ENCODE data around the gene NKX2-4.
A peak's percentile ranks its signal among the peaks of the same experiment; 100 is the strongest.
"Not testable (repeated sequence)": the region's sequence is repeated elsewhere in the genome, so short reads cannot be mapped to it uniquely, and the experiment has no call there.

The NKX2-4 gene

DNA sequence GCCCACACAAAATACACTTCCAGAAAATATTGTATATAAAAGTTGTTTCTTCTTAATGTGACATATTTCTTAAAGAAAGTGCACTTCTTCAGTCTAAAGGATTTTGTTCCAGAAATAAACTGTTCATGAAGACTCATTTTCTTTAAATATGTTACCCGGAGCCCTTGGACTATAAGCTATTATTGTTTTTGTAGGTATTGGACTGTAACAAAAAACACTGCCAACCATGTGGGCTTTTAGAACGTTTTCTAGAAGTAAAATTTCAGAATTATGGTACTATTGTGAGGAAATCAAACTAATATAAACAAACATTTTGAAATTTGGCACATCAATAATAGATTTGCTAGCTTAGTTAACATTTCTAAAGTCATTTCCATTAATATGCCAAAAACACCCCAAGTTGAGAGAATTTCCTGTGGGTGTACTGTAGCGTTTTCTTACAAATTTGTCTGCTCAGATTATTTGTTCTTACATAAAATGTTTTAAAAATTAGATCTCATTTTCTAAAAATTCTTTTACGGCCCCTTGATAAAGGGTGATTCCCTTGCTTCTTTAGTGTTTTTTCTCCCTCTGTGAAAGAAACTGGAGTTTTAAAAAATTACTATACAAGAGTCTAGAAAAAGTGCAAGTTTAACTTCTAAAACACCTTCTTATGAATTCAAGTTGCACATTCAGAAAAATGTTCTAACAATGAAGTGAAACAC lies 3.4 kb downstream of the NKX2-4 start:
- no peak for DNase-seq

DNA sequence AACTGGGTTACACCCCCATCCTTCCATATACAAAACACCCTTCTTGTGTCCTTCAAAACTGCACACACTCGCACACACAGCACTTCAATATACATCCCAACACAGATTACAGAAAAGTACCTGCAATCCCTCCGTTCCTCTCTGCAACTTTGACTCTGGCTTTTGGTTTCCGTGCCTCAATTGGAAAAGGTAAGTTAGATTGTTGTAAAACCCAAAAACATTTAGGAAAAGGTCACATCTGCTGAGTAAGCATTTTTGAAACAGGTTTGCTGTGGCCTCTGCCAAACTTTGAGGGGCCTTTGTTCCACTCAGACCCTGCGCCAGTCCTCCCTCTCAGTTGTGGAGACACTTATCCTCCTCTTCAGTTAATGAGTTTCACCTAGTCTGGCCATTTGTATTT lies 4.2 kb downstream of the NKX2-4 start:
- DNase-seq, result no peak

DNA sequence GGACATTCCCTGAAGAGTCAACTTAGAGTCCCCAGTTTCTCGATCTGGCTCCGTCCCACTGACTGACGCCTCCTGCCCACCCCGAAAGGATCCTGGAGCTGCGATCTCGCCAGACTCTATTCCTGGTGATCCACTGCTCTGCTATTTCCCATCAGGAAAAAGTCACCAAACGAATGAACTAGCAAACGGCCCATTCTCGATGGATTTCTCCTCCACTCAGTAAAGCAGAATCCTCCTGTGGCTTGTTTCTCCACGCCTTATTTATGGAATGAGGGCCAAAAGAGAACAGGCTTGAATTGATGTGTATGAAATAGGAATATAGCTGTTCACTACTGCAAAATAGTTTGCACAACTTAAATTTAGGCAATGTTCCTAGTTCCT lies 5.4 kb downstream of the NKX2-4 start:
- no peak for DNase-seq

DNA sequence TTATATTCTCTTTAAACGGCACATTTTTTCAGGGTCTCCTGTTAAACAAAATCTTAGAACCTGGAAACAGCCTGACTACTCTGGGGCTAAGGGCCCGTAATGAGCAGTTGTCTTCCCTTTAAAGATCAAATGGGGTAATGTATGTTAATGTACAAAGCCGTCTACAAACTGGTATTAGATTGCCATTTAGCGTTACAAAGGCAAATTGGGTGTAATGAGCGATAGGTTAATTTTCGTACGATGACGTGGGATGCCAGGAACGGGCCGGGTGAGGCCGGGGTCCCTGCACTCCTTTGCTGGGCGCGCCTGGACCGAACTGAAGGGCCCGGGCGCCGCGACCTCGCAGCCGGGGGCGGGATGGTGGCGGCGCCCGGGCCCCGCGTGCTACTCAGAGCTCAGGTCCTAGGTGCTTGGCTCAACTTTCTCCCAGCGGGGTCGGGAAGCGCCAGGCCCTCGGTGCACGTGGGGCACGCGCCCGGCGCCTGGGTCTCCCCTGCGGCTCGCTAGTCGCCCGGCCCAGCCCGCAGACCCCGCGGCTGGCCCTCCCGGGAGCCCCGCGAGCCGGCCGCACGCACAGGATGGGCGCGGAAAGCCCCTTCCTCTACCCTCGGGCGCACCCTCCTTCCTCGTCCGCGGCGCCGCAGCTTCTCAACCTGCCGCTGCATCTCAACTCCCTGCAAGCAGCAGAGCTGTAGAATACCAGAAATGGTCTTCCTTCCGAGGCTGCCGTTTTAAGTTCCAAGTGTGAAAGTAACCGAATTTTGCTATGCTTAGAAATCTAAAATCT lies 5.9 kb downstream of the NKX2-4 start:
- DNase-seq, result no peak

DNA sequence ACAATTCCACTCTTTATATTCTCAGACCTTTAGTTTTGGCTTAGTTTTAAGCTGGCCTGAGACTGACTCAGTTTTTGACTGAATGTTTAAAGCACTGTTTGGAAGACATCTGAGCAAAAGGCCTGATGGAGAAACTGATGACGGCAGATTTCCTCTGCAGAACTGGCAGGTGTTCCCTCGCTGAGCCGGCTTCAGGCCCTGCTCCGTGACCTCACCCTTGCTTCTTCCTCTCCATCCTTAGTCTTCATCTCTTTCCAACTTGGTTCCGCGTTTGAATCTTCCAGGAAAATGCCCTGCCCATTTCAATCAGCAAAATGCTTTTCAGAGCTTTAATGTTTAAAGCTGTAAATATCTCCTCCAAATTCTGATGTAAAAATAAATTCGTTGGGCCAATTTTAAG lies 6.6 kb downstream of the NKX2-4 start:
- DNase-seq, result no peak

DNA sequence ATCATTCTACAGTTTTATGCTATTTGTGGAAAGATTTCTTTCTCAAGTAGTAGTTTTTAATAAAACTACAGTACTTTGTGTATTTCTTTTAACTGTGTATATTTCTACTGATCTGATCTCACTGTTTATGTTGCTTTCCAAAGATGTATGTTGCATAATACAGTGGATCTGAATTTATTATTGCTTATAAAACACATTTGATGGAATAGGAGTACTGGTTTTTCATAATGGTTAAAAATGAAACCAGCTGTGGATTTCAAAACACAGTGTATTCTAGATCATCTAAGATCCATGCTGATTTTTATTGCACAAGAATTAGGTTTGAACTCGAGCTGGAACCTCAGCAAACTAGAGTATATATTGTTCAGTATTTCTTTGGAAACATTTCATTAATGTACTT lies 8.0 kb downstream of the NKX2-4 start:
- no peak for DNase-seq

DNA sequence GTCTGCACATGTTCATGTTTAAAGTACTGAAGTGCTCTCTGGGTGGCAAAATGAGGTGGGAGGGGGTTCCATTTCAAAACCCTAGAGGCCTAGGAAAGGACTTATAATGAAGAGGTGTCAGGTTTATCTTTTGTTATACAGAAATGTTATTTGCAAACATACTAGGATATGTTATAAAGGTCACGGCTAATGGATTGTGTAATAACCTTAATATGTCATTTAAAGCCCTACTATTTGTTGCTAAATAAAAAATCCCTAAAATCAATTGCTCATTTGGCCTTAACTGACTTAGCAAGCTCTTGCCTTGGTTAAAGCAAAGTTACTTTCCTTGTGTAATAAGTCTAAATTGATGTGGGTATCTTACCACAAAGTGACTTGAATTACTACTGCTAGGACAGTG lies 8.8 kb downstream of the NKX2-4 start:
- DNase-seq, result no peak

DNA sequence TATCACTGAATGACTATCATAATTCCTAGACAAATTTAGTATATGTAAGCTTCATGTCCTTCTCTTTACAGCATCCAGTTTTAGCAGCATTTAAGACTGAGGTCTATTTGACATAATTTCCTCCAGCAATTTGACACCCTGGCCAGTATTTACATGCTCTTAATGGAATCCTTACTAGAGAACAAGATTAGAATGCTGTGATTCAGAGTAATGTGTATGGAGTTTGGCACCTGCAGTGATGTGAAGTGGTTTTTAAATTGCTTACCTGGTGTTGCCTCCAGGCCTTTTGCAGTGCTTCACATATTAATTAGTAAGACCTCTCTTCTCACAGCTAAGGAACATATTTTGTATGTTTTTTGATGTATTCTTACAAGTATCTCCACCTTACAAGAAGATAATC lies 9.8 kb downstream of the NKX2-4 start:
- DNase-seq, result peak; percentile 75

DNA sequence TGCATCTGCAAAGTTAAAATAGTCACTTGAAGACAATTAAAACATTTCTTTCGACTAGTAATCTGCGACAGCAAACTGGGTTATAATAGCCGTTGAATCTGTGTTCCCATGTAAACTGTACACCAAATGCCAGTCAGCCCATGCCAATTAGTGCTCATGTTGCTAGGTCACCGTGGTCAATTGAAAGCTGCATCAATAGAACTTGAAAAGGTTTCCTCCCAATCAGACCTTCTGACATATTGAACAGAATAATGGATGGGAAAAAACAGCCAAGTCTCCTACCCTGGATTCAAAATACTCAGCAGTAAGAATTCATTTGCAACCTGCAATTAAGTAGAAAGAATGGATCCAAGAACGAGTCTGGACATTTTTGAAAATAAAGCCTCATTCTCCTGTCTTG lies 11.2 kb downstream of the NKX2-4 start:
- no peak for DNase-seq

DNA sequence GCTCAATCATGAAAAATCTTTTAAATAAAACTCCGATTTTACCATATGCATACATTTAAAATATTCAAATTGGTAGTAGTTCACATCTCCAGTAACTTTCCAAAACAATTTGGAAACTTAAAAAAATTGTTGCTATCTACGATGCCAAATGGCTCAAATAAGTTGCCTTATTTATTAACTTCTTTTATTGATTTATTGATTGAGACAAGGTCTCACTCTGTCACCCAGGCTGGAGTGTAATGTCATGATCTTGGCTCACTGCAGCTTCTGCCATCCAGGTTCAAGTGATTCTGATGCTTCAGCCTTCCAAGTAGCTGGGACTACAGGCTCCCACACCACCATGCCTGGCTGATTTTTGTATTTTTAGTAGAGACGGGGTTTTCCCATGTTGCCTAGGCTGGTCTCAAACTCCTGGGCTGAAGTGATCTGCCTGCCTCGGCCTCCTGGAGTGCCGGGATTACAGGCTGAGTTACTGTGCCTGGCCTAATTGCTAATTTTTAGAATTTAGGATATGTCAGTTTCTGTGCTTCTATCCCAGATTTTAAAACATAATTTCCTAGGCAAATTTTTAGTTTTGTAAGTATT lies 12.9 kb downstream of the NKX2-4 start:
- DNase-seq, result no peak

DNA sequence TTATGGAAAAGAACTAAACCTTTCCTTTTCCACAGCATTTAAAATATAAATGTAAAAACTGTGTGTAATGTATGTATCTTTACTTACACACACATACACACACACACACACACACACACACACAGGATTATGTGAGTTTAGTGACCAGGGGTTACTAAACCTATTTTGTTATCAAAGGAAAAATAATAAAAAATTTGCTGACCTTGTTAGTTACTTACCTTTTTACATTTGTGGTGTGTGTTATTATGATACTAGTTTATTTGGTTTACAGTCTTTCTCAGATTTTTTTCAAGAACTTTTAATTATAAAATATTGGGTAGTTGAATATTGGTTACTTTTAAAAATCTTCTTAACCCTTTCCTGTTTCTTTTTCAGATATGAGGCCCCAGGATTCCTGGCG lies 15.7 kb downstream of the NKX2-4 start:
- DNase-seq, result no peak

DNA sequence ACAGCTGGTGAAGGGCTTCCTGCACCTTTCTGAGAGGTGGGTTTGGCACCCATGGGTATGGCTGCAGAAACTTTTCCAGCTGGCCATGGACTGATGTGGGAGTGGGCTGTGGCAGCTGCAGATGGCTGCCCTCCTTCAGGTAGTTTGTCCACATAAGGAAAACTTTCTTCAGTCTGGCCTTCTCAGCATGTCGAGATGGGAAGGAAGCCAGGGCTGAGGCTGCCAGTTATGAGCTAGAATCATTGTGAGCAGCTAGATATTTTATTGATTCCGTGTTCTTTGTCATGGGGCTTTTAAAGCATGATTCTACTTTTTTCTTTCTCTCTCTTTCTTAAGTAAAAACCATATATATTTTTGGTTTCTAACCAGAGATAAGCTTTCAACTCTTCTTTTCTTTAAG lies 16.6 kb downstream of the NKX2-4 start:
- no peak for DNase-seq

DNA sequence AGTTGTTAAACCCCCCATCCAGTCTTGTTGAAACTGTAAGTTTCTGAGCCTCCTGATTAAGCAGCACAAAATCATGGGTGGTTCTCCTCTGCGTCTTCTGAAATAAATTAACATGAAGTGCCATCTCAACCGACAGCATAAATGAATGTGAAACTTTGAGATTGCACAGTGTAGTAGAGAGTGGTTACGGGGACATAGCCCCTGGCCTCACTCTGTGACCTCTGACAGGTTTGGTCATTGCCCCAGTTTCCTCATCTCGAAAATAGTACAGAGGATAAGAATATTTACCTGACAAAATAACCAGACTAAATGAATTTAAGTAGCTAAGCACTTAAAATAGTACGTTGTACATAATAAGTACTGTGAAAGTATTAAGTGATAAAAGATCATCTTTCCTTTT lies 19.1 kb downstream of the NKX2-4 start:
- DNase-seq, result no peak

DNA sequence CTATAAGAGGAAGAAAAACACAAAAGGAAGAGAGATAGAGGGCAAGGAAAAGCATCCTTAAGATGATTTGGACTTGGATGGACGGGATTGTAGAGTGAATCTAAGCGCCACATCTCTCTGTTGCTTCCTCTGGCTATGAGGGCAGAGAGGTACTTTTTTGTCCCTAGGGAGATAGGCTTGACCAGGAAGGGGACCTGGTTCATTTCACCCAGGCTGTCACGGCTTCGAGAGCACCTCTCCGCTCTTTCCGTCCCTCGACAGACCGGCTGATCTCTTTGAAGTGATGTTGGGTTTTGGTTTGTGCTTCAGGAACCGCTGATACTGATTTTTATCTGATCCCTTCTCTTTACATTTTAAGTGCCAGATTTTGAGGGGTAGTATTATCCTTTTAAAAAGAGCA lies 19.6 kb downstream of the NKX2-4 start:
- DNase-seq, result no peak

DNA sequence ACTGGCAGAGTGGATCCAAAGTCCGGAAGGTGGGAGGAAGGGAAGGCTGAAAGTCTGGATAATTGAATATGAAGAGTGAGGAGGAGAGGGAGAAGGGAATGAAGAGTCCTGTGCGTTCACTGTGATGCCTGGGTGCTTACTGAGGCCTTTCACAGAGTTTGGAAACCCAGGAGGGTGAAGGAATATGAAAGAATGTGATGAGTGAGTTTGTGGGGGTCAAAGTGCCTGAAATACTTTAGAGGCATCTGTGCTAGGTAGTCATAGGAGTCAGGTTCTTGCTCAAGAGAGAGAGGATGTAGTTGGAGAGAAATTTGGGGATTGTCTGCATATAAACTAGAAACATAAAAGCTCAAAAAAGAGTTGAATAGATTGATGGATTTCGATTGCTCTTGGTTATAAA lies 20.7 kb downstream of the NKX2-4 start:
- DNase-seq, result no peak

DNA sequence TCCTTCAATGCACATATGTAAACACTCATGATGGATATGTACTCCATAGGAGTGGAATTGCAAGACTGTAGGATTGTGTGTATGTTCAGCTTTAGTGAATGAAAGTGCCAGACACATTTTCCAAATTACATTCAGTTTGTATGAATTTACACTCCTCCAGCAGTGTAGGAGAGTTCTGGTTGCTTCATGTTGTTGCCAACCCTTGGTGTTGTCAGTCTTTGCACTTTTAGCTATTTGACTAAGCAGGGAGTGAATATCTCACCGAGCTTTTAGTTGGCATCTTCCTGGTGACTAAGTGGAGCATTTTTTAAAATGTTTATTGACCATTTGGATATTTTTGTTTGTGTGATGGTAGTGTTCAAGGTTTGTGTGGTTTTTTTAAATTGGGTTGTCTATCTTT lies 23.9 kb downstream of the NKX2-4 start:
- DNase-seq, result no peak

DNA sequence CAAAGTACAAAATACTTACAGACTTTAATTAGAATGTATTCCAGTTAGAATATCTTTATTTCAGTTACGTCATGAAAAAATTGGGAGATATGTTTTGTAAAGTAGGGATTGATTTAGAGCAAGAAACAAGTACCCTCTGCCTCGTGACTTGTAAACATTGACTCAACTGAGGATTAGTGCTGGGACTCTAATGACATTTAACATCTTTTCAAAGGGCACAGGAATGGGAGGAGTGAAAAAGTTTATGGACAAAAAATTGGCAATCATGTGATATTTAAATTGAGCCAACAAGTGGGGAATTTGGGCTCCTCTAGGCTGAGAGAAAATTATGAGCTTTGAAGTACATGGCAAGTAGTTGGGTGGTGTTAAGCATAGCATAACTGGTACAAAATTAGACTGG lies 25.3 kb downstream of the NKX2-4 start:
- no peak for DNase-seq

DNA sequence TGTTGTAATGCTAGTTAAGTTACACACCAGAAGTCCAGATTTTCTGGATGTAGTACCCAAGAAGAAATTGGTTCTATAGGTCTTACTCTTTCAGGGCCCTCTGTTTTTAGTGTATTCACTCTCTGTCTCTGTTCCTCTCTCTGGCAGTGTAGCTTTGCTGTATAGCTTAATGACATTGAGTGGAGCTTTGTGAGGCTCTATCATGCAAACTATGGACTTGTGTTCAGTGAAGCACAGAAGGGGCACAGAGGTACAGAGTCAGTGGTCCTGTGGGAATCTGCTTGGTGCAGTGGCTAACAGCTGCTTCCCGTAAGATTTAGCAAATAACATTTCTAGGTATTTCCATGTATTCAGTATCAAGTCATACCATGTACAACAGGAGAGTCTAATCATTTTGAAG lies 26.1 kb downstream of the NKX2-4 start:
- no peak for DNase-seq

DNA sequence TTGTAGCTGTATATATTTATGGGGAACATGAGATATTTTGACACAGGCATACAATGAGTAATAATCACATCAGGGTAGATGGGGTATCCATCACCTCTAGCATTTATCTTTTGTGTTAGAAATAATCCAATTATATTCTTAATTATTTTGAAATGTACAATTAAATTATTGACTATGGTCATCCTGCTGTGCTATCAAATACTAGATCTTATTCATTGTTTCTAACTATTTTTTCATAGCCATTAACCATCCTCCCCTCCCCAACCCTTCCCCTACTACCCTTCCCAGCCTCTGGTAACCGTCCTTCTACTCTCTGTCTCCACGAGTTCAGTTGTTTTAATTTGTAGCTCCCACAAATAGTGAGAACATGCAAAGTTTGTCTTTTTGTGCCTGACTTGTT lies 28.5 kb downstream of the NKX2-4 start:
- no peak for DNase-seq

DNA sequence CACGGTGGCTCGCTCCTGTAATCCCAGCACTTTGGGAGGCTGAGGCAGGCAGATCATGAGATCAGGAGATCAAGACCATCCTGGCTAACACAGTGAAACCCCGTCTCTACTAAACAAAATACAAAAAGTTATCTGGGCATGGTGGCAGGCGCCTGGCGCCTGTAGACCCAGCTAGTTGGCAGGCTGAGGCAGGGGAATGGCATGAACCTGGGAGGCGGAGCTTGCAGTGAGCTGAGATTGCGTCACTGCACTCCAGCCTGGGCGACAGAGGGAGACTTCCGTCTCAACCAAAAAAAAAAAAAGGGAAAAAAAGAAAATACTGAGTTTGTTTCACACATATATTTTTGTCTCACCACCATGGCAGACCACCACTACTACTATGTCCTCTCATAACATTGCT lies 31.1 kb downstream of the NKX2-4 start:
- DNase-seq, result not testable (repeated sequence)

DNA sequence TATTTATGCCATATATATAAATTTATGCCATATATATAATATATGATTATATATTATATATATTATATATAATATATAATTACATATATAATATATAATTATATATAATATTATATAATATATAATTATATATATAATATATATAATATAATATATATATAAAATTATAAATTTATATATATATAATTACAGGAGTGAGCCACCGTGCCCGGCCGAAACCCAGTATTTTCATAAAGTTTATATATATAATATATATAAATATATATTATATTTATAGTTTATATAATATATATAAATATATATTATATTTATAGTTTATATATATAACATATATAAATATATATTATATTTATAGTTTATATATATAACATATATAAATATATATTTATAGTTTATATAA lies 31.6 kb downstream of the NKX2-4 start:
- DNase-seq, result no peak

DNA sequence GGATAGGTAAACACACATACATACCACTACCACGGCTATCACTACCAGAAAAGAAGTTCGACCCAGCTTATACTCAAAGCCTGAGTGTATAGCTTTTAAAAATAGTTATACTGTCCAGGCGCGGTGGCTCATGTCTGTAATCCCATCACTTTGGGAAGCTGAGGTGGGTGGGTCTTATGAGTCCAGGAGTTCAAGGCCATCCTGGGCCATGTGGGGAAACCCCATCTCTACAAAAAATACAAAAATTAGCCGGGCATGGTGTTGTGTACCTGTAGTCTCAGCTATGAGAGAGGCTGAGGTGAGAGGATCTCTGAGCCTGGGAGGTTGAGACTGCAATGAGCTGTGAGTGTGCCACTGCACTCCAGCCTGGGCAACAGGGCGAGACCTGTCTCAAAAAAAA lies 32.9 kb downstream of the NKX2-4 start:
- no peak for DNase-seq

DNA sequence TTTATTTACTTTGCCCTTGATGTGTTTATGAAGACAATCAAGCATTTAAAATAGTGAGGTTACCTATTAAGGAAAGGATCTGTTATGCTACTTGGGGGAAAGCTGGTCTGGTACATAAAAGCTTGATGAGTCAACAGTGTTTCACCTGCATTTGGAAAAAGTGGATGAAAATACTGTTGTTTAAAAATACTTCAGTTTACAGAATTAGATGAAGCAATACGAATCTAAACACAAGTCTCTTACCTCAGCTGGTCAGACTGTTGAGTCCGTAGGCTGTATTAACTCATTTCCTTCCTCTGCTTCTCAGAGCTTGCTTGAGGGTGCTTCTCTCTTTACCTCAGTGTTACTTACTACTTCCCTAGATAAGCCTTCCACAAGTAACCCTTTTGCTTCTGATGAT lies 36.1 kb downstream of the NKX2-4 start:
- DNase-seq, result no peak

DNA sequence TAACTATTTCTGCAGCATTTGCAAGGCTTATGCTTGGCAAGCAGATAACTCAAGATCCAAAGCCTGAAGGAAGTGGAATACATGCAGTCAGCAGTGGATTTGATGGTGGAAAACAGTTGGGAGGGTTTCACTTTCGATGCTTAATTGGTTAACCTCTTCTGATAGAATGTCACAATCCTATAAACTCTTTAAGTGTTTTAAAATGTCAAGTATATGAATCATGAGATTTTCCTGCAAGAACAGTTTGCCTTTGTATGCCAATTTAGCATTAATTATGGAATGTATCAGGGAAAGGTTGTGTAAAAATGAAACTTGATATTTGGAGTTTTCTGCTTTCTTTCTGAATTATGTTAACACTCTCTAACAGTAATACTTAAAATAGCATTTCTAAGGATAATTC lies 36.6 kb downstream of the NKX2-4 start:
- DNase-seq, result no peak

DNA sequence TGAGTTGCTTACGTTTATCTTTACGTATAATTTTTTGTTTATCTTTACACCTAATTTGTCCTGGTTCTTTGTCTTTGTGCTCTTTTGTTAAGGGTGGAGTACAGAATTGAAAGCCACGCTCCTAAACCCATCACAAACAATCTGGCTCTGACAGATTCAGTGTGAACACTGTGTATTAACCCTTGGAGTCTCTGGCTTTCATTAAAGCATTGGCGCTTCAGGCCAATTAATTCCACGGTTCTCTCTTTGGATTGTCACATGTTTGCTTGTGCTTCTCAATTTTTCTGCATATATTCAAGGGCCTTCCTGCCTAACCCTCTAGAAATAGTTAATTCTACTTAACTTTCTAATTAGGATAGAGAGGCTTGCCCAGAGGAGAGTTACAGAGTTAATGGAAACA lies 38.6 kb downstream of the NKX2-4 start:
- DNase-seq, result peak; percentile 24
